SK-N-SH (cell line): ENCODE results near the gene RIN3. TPM values are rescaled to one million over a fixed set of nuclear protein-coding genes. Genes with fewer than 3 reads are reported as not detected.

Experiments
- CTCF ChIA-PET: fragments of 300-600, 350-600 bp; formaldehyde crosslinking; extraction: SDS; loops from one replicate; lab custom pipeline; 2021; lab: Yijun Ruan, JAX
- POLR2A ChIA-PET: fragments of 350-600 bp; sonication (Branson Sonifier 250); formaldehyde crosslinking; extraction: SDS; loops from one replicate; lab custom pipeline; 2020; ENCODE audit warnings: antibody characterized with exemption, inconsistent platforms; lab: Yijun Ruan, JAX
- DNase-seq: peaks from one replicate; pipeline ENCODE4 v3.0.0; 2012
- H2AFZ ChIP-seq: fragments of 200-600 bp; sonication (generic); 2 replicates; pipeline ENCODE4 v1.8.1; 2016; ENCODE audit warnings: antibody characterized with exemption, mild to moderate bottlenecking, low read depth
- H3F3A ChIP-seq: fragments of 200-600 bp; sonication (generic); replicated peaks from 2 replicates; pipeline ENCODE3; 2016; ENCODE audit warnings: antibody characterized with exemption, mild to moderate bottlenecking; ENCODE audit not compliant: insufficient read depth
- H3K27ac ChIP-seq, 2 experiments: fragments of 200-500 bp in 1 of 2; fragments of 200-600 bp in 1 of 2; sonication (Bioruptor generic) in 1 of 2; sonication (generic), shearing (Covaris generic) in 1 of 2; 2 replicates each; pipeline versions ENCODE4 v1.5.1 to v1.6.1; 2014 to 2016; ENCODE audit warnings: low read depth in 2 of 2, inconsistent platforms in 1 of 2, low read length in 1 of 2, mild to moderate bottlenecking in 1 of 2, mixed read lengths in 1 of 2
- H3K27me3 ChIP-seq: fragments of 200-600 bp; sonication (generic), shearing (Covaris generic); 2 replicates; pipeline ENCODE4 v1.6.1; 2016; ENCODE audit warnings: mixed run types; ENCODE audit not compliant: insufficient read depth
- H3K36me3 ChIP-seq, 2 experiments: fragments of 200-500 bp in 1 of 2; fragments of 200-600 bp in 1 of 2; sonication (Bioruptor generic) in 1 of 2; sonication (generic) in 1 of 2; replicated peaks in 1 of 2; 2 replicates each; pipeline versions ENCODE3 to v1.5.1; 2014 to 2016; ENCODE audit warnings: low read length in 1 of 2, mild to moderate bottlenecking in 1 of 2; ENCODE audit not compliant: insufficient read depth in 2 of 2, control insufficient read depth in 1 of 2
- H3K4me1 ChIP-seq, 2 experiments: fragments of 200-500 bp in 1 of 2; fragments of 200-600 bp in 1 of 2; sonication (Bioruptor generic) in 1 of 2; sonication (generic), shearing (Covaris generic) in 1 of 2; 2 replicates each; pipeline versions ENCODE4 v1.5.1 to v1.6.1; 2014 to 2016; ENCODE audit warnings: low read depth in 1 of 2, low read length in 1 of 2, mixed run types in 1 of 2; ENCODE audit not compliant: insufficient read depth in 2 of 2, control insufficient read depth in 1 of 2
- H3K4me2 ChIP-seq: fragments of 200-600 bp; sonication (generic), shearing (Covaris generic); 2 replicates; pipeline ENCODE4 v1.6.1; 2017; ENCODE audit warnings: mixed run types
- H3K4me3 ChIP-seq, 2 experiments: fragments of 200-500 bp in 1 of 2; fragments of 200-600 bp in 1 of 2; sonication (Bioruptor generic) in 1 of 2; sonication (generic), shearing (Covaris generic) in 1 of 2; 2 replicates each; pipeline versions ENCODE4 v1.5.1 to v1.8.1; 2014 to 2016; ENCODE audit warnings: low read depth in 2 of 2, inconsistent platforms in 1 of 2, low read length in 1 of 2, mild to moderate bottlenecking in 1 of 2, mixed read lengths in 1 of 2, moderate library complexity in 1 of 2
- H3K79me2 ChIP-seq: fragments of 200-600 bp; sonication (generic); 2 replicates; pipeline ENCODE4 v1.8.1; 2017; ENCODE audit warnings: mild to moderate bottlenecking; ENCODE audit not compliant: insufficient read depth
- H3K9ac ChIP-seq: fragments of 200-600 bp; sonication (generic); 2 replicates; pipeline ENCODE4 v1.6.1; 2017; ENCODE audit warnings: mixed run types
- H3K9me2 ChIP-seq: fragments of 200-600 bp; sonication (generic); 2 replicates; pipeline ENCODE4 v1.6.1; 2017; ENCODE audit warnings: mixed run types
- H3K9me3 ChIP-seq: fragments of 200-600 bp; sonication (generic); 2 replicates; pipeline ENCODE4 v1.6.1; 2017; ENCODE audit warnings: mixed run types, mild to moderate bottlenecking, moderate library complexity
- H4K20me1 ChIP-seq: fragments of 200-600 bp; sonication (generic); 2 replicates; pipeline ENCODE4 v1.6.1; 2017; ENCODE audit warnings: mild to moderate bottlenecking, mixed run types; ENCODE audit not compliant: insufficient read depth
- FOXM1 ChIP-seq: IDR thresholded peaks from 2 replicates; pipeline ENCODE4 v1.4.0; 2012; ENCODE audit warnings: low read depth, mild to moderate bottlenecking
- MEF2A ChIP-seq: IDR thresholded peaks from 2 replicates; pipeline ENCODE4 v1.4.0; 2012; ENCODE audit warnings: low read depth, borderline replicate concordance
- POLR2AphosphoS5 ChIP-seq: IDR thresholded peaks from 2 replicates; pipeline ENCODE4 v1.6.1; 2012; ENCODE audit warnings: low read depth, low read length
- RAD21 ChIP-seq: IDR thresholded peaks from 2 replicates; pipeline ENCODE4 v1.6.1; 2012; ENCODE audit warnings: mild to moderate bottlenecking, low read length
- RXRA ChIP-seq: IDR thresholded peaks from 2 replicates; pipeline ENCODE4 v1.4.0; 2012; ENCODE audit warnings: low read depth, mild to moderate bottlenecking, borderline replicate concordance
- SIN3A ChIP-seq: IDR thresholded peaks from 2 replicates; pipeline ENCODE4 v1.6.1; 2012; ENCODE audit warnings: low read depth, mild to moderate bottlenecking, low read length, moderate library complexity, borderline replicate concordance
- WGBS: methylation state at CpG from one replicate; pipeline ENCODE4 v1.1.6; 2017; ENCODE audit warnings: low lambda C conversion rate; 5-methylcytosine and 5-hydroxymethylcytosine counted together
- polyA plus RNA-seq, 3 experiments: library from polyadenylated mRNA; depleted of rRNA; stranded (reverse); fragments of >200 nt; gene quantifications; 2 replicates each; pipeline ENCODE4 v1.2.3, GENCODE V29; 2012
- TF ChIP-seq, protein P1 (sequence below): IDR thresholded peaks from 2 replicates; pipeline ENCODE4 v1.4.0; 2012; ENCODE audit warnings: low read depth, borderline replicate concordance
- TF ChIP-seq, protein P2 (sequence below): IDR thresholded peaks from 2 replicates; pipeline ENCODE4; 2012
- TF ChIP-seq, protein P3 (sequence below): fragments of 150-350 bp; IDR thresholded peaks from 2 replicates; pipeline ENCODE4 v1.6.1; 2016; ENCODE audit warnings: mild to moderate bottlenecking, low read depth, low read length

The RIN3 gene
- polyA plus RNA-seq, 1 of the 3 experiments (the other 2 are of a cell fraction) = 12.4 TPM

DNA sequence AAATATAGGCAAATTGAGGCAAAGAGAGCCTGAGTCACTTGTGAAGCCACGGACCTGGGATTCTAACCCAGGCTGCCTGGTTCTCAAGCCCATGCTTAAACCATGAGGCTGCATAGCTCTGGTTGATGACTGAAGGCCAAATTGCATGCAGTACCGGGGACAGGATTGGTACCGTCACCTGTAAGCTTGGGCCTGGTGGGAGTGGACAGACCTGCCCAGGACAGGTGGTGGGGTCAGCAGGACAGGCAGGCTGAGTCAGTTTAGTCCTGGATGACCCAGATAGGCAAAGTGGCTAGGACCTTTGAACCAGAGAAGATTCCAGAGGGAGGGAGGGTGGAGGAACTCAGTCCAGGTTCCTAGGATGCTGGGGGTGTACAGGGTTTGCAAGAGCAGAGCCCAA, 25.8 kb downstream of the RIN3 start:
- peaks cover 0 to 22% of the 10 kb centered on the region in 2 experiments; a peak in 3 of 4 replicates for H3K4me1 ChIP-seq
- H3K4me3 ChIP-seq = no peak overlapping the region
- no peak overlapping the region for H3K9ac ChIP-seq
- CTCF ChIA-PET = no interaction called here
- no peaks in the 10 kb centered on the region for H3K9me2 ChIP-seq
- H3K27me3 ChIP-seq = no peaks in the 10 kb centered on the region
- no peaks in the 10 kb centered on the region for H4K20me1 ChIP-seq
- DNase-seq = no peak
- H3K79me2 ChIP-seq = peaks cover 64% of the 10 kb centered on the region
- H3K4me2 ChIP-seq = peak overlapping the region; percentile 72
- POLR2A ChIA-PET = no interaction called here
- no peak for TF ChIP-seq SIN3A
- TF ChIP-seq POLR2AphosphoS5 = no peak
- TF ChIP-seq, all 33 proteins: peak for 0
- H3K27ac ChIP-seq = peak overlapping the region; percentile 88 to 97; a peak in 3 of 4 replicates
- H3K36me3 ChIP-seq = no peaks in the 10 kb centered on the region
- no peaks in the 10 kb centered on the region for H3K9me3 ChIP-seq
- peaks cover 35% of the 10 kb centered on the region for H3F3A ChIP-seq
- whole genome bisulfite sequencing = 83% methylated on average over 2 of the region's 3 CpGs
- no peak overlapping the region for H2AFZ ChIP-seq

DNA sequence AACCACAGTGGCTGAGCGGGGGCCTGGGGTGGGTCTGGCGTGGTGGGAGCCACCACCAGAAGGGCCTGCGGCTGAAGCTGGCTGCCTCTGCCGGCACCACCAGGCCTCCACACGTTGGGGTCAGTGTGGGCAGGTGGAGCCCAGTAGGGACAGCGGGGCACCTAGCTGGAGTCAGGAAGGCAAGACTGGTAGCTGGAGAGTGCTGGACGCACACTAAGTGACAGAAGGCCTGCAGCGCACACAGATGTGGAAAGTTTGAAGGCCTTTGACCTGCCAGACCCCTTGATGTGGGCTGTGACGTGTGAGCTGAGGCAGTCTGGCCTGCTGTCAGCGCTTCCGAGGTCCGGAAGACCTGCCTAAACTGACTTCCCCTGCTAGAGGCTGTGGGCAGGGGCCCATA, 26.3 kb downstream of the RIN3 start:
- ChIA-PET POLR2A (no interaction called here), CTCF (no interaction called here)
- H3K36me3 ChIP-seq = no peaks in the 10 kb centered on the region
- TF ChIP-seq, protein P1, sequence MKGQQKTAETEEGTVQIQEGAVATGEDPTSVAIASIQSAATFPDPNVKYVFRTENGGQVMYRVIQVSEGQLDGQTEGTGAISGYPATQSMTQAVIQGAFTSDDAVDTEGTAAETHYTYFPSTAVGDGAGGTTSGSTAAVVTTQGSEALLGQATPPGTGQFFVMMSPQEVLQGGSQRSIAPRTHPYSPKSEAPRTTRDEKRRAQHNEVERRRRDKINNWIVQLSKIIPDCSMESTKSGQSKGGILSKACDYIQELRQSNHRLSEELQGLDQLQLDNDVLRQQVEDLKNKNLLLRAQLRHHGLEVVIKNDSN = no peak
- TF ChIP-seq, protein P2, sequence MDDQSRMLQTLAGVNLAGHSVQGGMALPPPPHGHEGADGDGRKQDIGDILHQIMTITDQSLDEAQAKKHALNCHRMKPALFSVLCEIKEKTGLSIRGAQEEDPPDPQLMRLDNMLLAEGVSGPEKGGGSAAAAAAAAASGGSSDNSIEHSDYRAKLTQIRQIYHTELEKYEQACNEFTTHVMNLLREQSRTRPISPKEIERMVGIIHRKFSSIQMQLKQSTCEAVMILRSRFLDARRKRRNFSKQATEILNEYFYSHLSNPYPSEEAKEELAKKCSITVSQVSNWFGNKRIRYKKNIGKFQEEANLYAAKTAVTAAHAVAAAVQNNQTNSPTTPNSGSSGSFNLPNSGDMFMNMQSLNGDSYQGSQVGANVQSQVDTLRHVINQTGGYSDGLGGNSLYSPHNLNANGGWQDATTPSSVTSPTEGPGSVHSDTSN = no peak
- TF ChIP-seq RAD21 (no peak), RXRA (no peak), FOXM1 (no peak), MEF2A (no peak)
- TF ChIP-seq, protein P3, sequence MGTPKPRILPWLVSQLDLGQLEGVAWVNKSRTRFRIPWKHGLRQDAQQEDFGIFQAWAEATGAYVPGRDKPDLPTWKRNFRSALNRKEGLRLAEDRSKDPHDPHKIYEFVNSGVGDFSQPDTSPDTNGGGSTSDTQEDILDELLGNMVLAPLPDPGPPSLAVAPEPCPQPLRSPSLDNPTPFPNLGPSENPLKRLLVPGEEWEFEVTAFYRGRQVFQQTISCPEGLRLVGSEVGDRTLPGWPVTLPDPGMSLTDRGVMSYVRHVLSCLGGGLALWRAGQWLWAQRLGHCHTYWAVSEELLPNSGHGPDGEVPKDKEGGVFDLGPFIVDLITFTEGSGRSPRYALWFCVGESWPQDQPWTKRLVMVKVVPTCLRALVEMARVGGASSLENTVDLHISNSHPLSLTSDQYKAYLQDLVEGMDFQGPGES = no peak
- H3F3A ChIP-seq = peaks cover 32% of the 10 kb centered on the region
- DNase-seq = no peak
- no peaks in the 10 kb centered on the region for H3K27me3 ChIP-seq
- no peaks in the 10 kb centered on the region for H4K20me1 ChIP-seq
- H3K4me1 ChIP-seq = peaks cover 0 to 22% of the 10 kb centered on the region in 2 experiments; a peak in 3 of 4 replicates
- peak overlapping the region; percentile 63 for H3K9ac ChIP-seq
- H3K4me3 ChIP-seq = peak overlapping the region in 1 of 2 experiments; percentile 6; a peak in 1 of 4 replicates
- H3K9me3 ChIP-seq = no peaks in the 10 kb centered on the region
- no peaks in the 10 kb centered on the region for H3K9me2 ChIP-seq
- H3K27ac ChIP-seq = peak overlapping the region; percentile 88 to 97
- 65% methylated on average over 11 of the region's 12 CpGs for WGBS
- H2AFZ ChIP-seq = no peak overlapping the region
- peak overlapping the region; percentile 72 for H3K4me2 ChIP-seq
- peaks cover 67% of the 10 kb centered on the region for H3K79me2 ChIP-seq
